Neural cell (in vitro differentiated cells): ENCODE data around the gene CNOT6. TPM values are rescaled to one million over a fixed set of nuclear protein-coding genes. Genes with fewer than 3 reads are reported as not detected.

ENCODE experiments used
- H2AFZ ChIP-seq: fragments of 200-600, 300-800 bp; sonication (generic), shearing (Covaris generic); 2 replicates; pipeline ENCODE4 v1.6.0; 2014; ENCODE audit warnings: low read depth, mild to moderate bottlenecking, antibody characterized with exemption, low read length, moderate library complexity
- H3F3A ChIP-seq: fragments of 200-600 bp; shearing (Covaris generic); 2 replicates; pipeline ENCODE4 v1.6.1; 2016; ENCODE audit warnings: mild to moderate bottlenecking, moderate library complexity, mixed read lengths, antibody characterized with exemption, low read length; ENCODE audit not compliant: insufficient read depth, poor library complexity, severe bottlenecking
- H3K27ac ChIP-seq: fragments of 200-600, 300-800 bp; sonication (generic), shearing (Covaris generic); 2 replicates; pipeline ENCODE4 v1.5.1; 2014; ENCODE audit warnings: mild to moderate bottlenecking, low read length, moderate library complexity
- H3K27me3 ChIP-seq: fragments of 300-800, 200-600 bp; sonication (generic), shearing (Covaris generic); 2 replicates; pipeline ENCODE4 v1.6.0; 2014; ENCODE audit warnings: mild to moderate bottlenecking, low read depth, low read length, moderate library complexity; ENCODE audit not compliant: insufficient read depth
- H3K36me3 ChIP-seq: fragments of 300-800, 200-600 bp; sonication (generic), shearing (Covaris generic); 2 replicates; pipeline ENCODE4 v1.5.1; 2014; ENCODE audit warnings: mild to moderate bottlenecking, antibody characterized with exemption, low read length, moderate library complexity; ENCODE audit not compliant: insufficient read depth
- H3K4me2 ChIP-seq: fragments of 300-800, 200-600 bp; sonication (generic), shearing (Covaris generic); 2 replicates; pipeline ENCODE4 v1.6.0; 2014; ENCODE audit warnings: mild to moderate bottlenecking, low read length
- H3K4me3 ChIP-seq: fragments of 300-800, 200-600 bp; sonication (generic), shearing (Covaris generic); 2 replicates; pipeline ENCODE4 v1.5.1; 2014; ENCODE audit warnings: mild to moderate bottlenecking, low read length, moderate library complexity
- H3K79me2 ChIP-seq: fragments of 200-600 bp; shearing (Covaris generic); replicated peaks from 2 replicates; pipeline ENCODE4 v1.6.0; 2014; ENCODE audit warnings: mild to moderate bottlenecking, low read length, moderate library complexity; ENCODE audit not compliant: insufficient read depth
- H3K9ac ChIP-seq: fragments of 300-800, 200-600 bp; sonication (generic), shearing (Covaris generic); 2 replicates; pipeline ENCODE4 v1.6.1; 2016; ENCODE audit warnings: mild to moderate bottlenecking, low read length, mixed read lengths
- H3K9me2 ChIP-seq: fragments of 200-600 bp; shearing (Covaris generic); 2 replicates; pipeline ENCODE4 v1.6.1; 2016; ENCODE audit warnings: mild to moderate bottlenecking, low read length, mixed read lengths; ENCODE audit not compliant: insufficient read depth
- H3K9me3 ChIP-seq: fragments of 200-600, 300-800 bp; sonication (generic), shearing (Covaris generic); 2 replicates; pipeline ENCODE4 v1.6.1; 2016; ENCODE audit warnings: mild to moderate bottlenecking, mixed run types, low read length, moderate library complexity, mixed read lengths
- H4K20me1 ChIP-seq: fragments of 200-600 bp; shearing (Covaris generic); 2 replicates; pipeline ENCODE4 v1.6.1; 2016; ENCODE audit warnings: mild to moderate bottlenecking, mixed run types; ENCODE audit not compliant: insufficient read depth
- EP300 ChIP-seq: fragments of 450-650 bp; conservative IDR thresholded peaks from 2 replicates; pipeline ENCODE4 v1.6.1; 2014; ENCODE audit warnings: antibody characterized with exemption, mild to moderate bottlenecking, moderate library complexity; ENCODE audit not compliant: poor library complexity, severe bottlenecking
- EZH2 ChIP-seq: fragments of 200-600, 300-800 bp; shearing (Covaris generic), sonication (generic); IDR thresholded peaks from 2 replicates; pipeline ENCODE4 v1.6.1; 2014; ENCODE audit warnings: antibody characterized with exemption, low read length, borderline replicate concordance, mild to moderate bottlenecking; ENCODE audit not compliant: insufficient read depth, poor library complexity, severe bottlenecking
- MXI1 ChIP-seq: fragments of 450-650 bp; conservative IDR thresholded peaks from 2 replicates; pipeline ENCODE4 v1.6.1; 2014; ENCODE audit warnings: antibody characterized with exemption, mild to moderate bottlenecking; ENCODE audit not compliant: poor library complexity, severe bottlenecking
- POLR2AphosphoS5 ChIP-seq: IDR thresholded peaks from 2 replicates; pipeline ENCODE4 v1.6.1; 2012
- RAD21 ChIP-seq: fragments of 450-650 bp; conservative IDR thresholded peaks from 2 replicates; pipeline ENCODE4 v1.6.1; 2014; ENCODE audit warnings: antibody characterized with exemption, mild to moderate bottlenecking, moderate library complexity
- SMC3 ChIP-seq: fragments of 450-650 bp; conservative IDR thresholded peaks from 2 replicates; pipeline ENCODE4 v1.6.1; 2014; ENCODE audit warnings: antibody characterized with exemption, mild to moderate bottlenecking, moderate library complexity; ENCODE audit not compliant: poor library complexity
- TAF1 ChIP-seq: IDR thresholded peaks from 2 replicates; pipeline ENCODE4 v1.6.1; 2012; ENCODE audit warnings: low read depth
- polyA plus RNA-seq: library from polyadenylated mRNA; depleted of rRNA; stranded (reverse); fragments of >200 nt; gene quantifications from 2 replicates; pipeline ENCODE4 v1.2.3, GENCODE V29; 2014
- TF ChIP-seq, protein P1 (sequence below): IDR thresholded peaks from 2 replicates; pipeline ENCODE4 v1.6.1; 2012; ENCODE audit warnings: borderline replicate concordance
- TF ChIP-seq, protein P2 (sequence below): fragments of 450-650 bp; IDR thresholded peaks from 2 replicates; pipeline ENCODE4 v1.5.1; 2014; ENCODE audit warnings: antibody characterized with exemption, mild to moderate bottlenecking, moderate library complexity; ENCODE audit not compliant: poor library complexity, severe bottlenecking

The CNOT6 gene
- polyA plus RNA-seq, 1 donor from 2014 or later: 43.0 TPM

DNA sequence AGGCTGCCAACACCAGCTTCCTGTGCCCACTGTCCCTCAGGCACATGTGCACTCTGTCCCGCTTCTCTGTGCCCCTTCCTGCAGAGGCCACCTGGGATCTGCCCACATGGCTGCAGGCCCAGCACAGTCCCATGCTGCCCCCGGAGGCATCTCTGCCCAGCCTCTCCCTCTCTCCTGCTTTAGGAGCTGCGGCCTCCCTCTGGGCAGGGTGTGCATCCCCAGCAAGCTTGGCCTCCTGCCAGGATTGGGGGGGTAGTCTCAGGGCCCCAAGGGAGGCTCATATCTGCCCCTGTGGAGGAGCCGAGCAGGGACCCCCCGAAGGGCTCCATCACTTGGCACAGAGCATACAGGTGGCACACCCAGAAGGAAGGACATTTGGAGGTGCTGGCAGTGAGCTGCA, 130.4 kb downstream of the CNOT6 start:
- Histone ChIP-seq H3K4me3 (no peak overlapping the region), H3F3A (no peaks in the 10 kb centered on the region), H4K20me1 (no peaks in the 10 kb centered on the region), H2AFZ (no peak overlapping the region), H3K27me3 (no peaks in the 10 kb centered on the region), H3K27ac (no peak overlapping the region), H3K9ac (no peak overlapping the region), H3K36me3 (no peaks in the 10 kb centered on the region), H3K9me2 (no peaks in the 10 kb centered on the region), H3K4me2 (no peak overlapping the region), H3K79me2 (no peaks in the 10 kb centered on the region), H3K9me3 (no peaks in the 10 kb centered on the region)
- TF ChIP-seq MXI1: no peak
- no peak for TF ChIP-seq POLR2AphosphoS5
- TF ChIP-seq SMC3: no peak
- TF ChIP-seq EZH2: no peak
- TF ChIP-seq TAF1: no peak
- TF ChIP-seq RAD21: no peak
- no peak for TF ChIP-seq EP300

GRCh38 chr5:180625125-180625790, 131.1 kb downstream of the CNOT6 start:
- Histone ChIP-seq H3K27me3 (no peaks in the 10 kb centered on the region), H3K27ac (no peak overlapping the region), H3K9ac (no peak overlapping the region), H3K9me2 (no peaks in the 10 kb centered on the region), H4K20me1 (no peaks in the 10 kb centered on the region), H3K36me3 (no peaks in the 10 kb centered on the region), H2AFZ (no peak overlapping the region), H3K4me2 (no peak overlapping the region), H3K4me3 (no peak overlapping the region), H3K9me3 (no peaks in the 10 kb centered on the region), H3F3A (no peaks in the 10 kb centered on the region), H3K79me2 (no peaks in the 10 kb centered on the region)
- TF ChIP-seq TAF1 (no peak), EP300 (no peak), RAD21 (no peak), SMC3 (no peak), EZH2 (no peak), MXI1 (no peak), POLR2AphosphoS5 (no peak)
- TF ChIP-seq, protein P1, sequence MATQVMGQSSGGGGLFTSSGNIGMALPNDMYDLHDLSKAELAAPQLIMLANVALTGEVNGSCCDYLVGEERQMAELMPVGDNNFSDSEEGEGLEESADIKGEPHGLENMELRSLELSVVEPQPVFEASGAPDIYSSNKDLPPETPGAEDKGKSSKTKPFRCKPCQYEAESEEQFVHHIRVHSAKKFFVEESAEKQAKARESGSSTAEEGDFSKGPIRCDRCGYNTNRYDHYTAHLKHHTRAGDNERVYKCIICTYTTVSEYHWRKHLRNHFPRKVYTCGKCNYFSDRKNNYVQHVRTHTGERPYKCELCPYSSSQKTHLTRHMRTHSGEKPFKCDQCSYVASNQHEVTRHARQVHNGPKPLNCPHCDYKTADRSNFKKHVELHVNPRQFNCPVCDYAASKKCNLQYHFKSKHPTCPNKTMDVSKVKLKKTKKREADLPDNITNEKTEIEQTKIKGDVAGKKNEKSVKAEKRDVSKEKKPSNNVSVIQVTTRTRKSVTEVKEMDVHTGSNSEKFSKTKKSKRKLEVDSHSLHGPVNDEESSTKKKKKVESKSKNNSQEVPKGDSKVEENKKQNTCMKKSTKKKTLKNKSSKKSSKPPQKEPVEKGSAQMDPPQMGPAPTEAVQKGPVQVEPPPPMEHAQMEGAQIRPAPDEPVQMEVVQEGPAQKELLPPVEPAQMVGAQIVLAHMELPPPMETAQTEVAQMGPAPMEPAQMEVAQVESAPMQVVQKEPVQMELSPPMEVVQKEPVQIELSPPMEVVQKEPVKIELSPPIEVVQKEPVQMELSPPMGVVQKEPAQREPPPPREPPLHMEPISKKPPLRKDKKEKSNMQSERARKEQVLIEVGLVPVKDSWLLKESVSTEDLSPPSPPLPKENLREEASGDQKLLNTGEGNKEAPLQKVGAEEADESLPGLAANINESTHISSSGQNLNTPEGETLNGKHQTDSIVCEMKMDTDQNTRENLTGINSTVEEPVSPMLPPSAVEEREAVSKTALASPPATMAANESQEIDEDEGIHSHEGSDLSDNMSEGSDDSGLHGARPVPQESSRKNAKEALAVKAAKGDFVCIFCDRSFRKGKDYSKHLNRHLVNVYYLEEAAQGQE: no peak
- TF ChIP-seq, protein P2, sequence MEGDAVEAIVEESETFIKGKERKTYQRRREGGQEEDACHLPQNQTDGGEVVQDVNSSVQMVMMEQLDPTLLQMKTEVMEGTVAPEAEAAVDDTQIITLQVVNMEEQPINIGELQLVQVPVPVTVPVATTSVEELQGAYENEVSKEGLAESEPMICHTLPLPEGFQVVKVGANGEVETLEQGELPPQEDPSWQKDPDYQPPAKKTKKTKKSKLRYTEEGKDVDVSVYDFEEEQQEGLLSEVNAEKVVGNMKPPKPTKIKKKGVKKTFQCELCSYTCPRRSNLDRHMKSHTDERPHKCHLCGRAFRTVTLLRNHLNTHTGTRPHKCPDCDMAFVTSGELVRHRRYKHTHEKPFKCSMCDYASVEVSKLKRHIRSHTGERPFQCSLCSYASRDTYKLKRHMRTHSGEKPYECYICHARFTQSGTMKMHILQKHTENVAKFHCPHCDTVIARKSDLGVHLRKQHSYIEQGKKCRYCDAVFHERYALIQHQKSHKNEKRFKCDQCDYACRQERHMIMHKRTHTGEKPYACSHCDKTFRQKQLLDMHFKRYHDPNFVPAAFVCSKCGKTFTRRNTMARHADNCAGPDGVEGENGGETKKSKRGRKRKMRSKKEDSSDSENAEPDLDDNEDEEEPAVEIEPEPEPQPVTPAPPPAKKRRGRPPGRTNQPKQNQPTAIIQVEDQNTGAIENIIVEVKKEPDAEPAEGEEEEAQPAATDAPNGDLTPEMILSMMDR: no peak
